ENCODE data around the gene HOXA7. TPM values are rescaled to one million over a fixed set of nuclear protein-coding genes. Genes with fewer than 3 reads are reported as not detected.

HOXA7 gene
- total RNA-seq (2014; rRNA removed; shearing (Covaris generic)): 0.09 and 2.9 TPM in 2 replicates

- H3K27ac ChIP-seq: no peak within 1 kb of the TSS; the same call in 1 of the 2 replicates
- peak in 1 of 2 experiments; percentile 76 for DNase-seq (ENCODE audit: low read depth in 1 of 2, low spot score in 2 of 2)
Measured at GRCh38 chr7:27156508-27156898, at the start of gene HOXA7. Gene HOXA7, minus strand, starts transcription at chr7:27156675. Its CDS starts 130 bp downstream, at chr7:27156545.

GRCh38 chr7:27205325-27206280 is 49.1 kb upstream of the HOXA7 start:
- no peaks in the 10 kb centered on the region for H3K36me3 ChIP-seq
- H3K27ac ChIP-seq: no peak overlapping the region
- H3K9me3 ChIP-seq (replicated peaks): no peaks in the 10 kb centered on the region
- H3K4me1 ChIP-seq (replicated peaks): peaks cover 21% of the 10 kb centered on the region
- DNase-seq (ENCODE audit: low read depth in 1 of 2, low spot score in 2 of 2): no peak
- H3K27me3 ChIP-seq (replicated peaks): 0 out of 2 replicates have a peak, but pooled peaks cover 3% of the 10 kb centered on the region
- peak overlapping the region; percentile 11; the same call in 1 of the 2 replicates for H3K4me3 ChIP-seq

More at GRCh38 chr7:27156508-27156898, at the start of gene HOXA7:
- no peaks in the 10 kb centered on the region; the same call in 1 of the 2 replicates for H3K27me3 ChIP-seq (replicated peaks)
- no peaks in the 10 kb centered on the region for H3K36me3 ChIP-seq
- H3K4me3 ChIP-seq: peak within 1 kb of the TSS; percentile 46
- H3K4me1 ChIP-seq (replicated peaks): peaks cover 30% of the 10 kb centered on the region
- H3K9me3 ChIP-seq (replicated peaks): no peaks in the 10 kb centered on the region

GRCh38 chr7:27204851-27205322 is 48.4 kb upstream of the HOXA7 start:
- no peaks in the 10 kb centered on the region for H3K9me3 ChIP-seq (replicated peaks)
- 0 out of 2 replicates have a peak, but pooled peaks cover 3% of the 10 kb centered on the region for H3K27me3 ChIP-seq (replicated peaks)
- H3K27ac ChIP-seq: no peak overlapping the region
- H3K4me1 ChIP-seq (replicated peaks): peaks cover 26% of the 10 kb centered on the region
- H3K36me3 ChIP-seq: no peaks in the 10 kb centered on the region
- peak overlapping the region; percentile 11; the same call in 1 of the 2 replicates for H3K4me3 ChIP-seq
- DNase-seq (ENCODE audit: low read depth in 1 of 2, low spot score in 2 of 2): peak in 1 of 2 experiments; percentile 44

- H3K27me3 ChIP-seq (replicated peaks): 0 out of 2 replicates have a peak, but pooled peaks cover 3% of the 10 kb centered on the region
- H3K27ac ChIP-seq: no peak overlapping the region
- 0 out of 2 replicates have a peak, but pooled peaks cover 2% of the 10 kb centered on the region for H3K36me3 ChIP-seq
- no peaks in the 10 kb centered on the region for H3K9me3 ChIP-seq (replicated peaks)
- peak in 1 of 2 experiments; percentile 12 for DNase-seq (ENCODE audit: low read depth in 1 of 2, low spot score in 2 of 2)
- no peak overlapping the region for H3K4me3 ChIP-seq
- peaks cover 30% of the 10 kb centered on the region for H3K4me1 ChIP-seq (replicated peaks)
Measured at GRCh38 chr7:27203964-27204594, 47.6 kb upstream of the HOXA7 start.

GRCh38 chr7:27203365-27203953 is 47.0 kb upstream of the HOXA7 start:
- no peak overlapping the region for H3K27ac ChIP-seq
- peak in 1 of 2 experiments; percentile 38 for DNase-seq (ENCODE audit: low read depth in 1 of 2, low spot score in 2 of 2)
- H3K27me3 ChIP-seq (replicated peaks): 0 out of 2 replicates have a peak, but pooled peaks cover 3% of the 10 kb centered on the region
- H3K36me3 ChIP-seq: 0 out of 2 replicates have a peak, but pooled peaks cover 4% of the 10 kb centered on the region
- H3K9me3 ChIP-seq (replicated peaks): no peaks in the 10 kb centered on the region
- no peak overlapping the region for H3K4me3 ChIP-seq
- H3K4me1 ChIP-seq (replicated peaks): peaks cover 32% of the 10 kb centered on the region

GRCh38 chr7:27202862-27203134 is 46.3 kb upstream of the HOXA7 start:
- Histone ChIP-seq H3K36me3 (0 out of 2 replicates have a peak, but pooled peaks cover 4% of the 10 kb centered on the region), H3K4me1 (replicated peaks) (peaks cover 32% of the 10 kb centered on the region), H3K27ac (no peak overlapping the region), H3K9me3 (replicated peaks) (no peaks in the 10 kb centered on the region), H3K4me3 (no peak overlapping the region), H3K27me3 (replicated peaks) (0 out of 2 replicates have a peak, but pooled peaks cover 3% of the 10 kb centered on the region)
- peak in 1 of 2 experiments; percentile 6 for DNase-seq (ENCODE audit: low read depth in 1 of 2, low spot score in 2 of 2)

GRCh38 chr7:27202018-27202861 is 45.8 kb upstream of the HOXA7 start:
- Histone ChIP-seq H3K9me3 (replicated peaks) (no peaks in the 10 kb centered on the region), H3K36me3 (0 out of 2 replicates have a peak, but pooled peaks cover 4% of the 10 kb centered on the region), H3K4me1 (replicated peaks) (peaks cover 32% of the 10 kb centered on the region), H3K27ac (no peak overlapping the region), H3K27me3 (replicated peaks) (0 out of 2 replicates have a peak, but pooled peaks cover 3% of the 10 kb centered on the region), H3K4me3 (no peak overlapping the region)
- peak in 1 of 2 experiments; percentile 19 for DNase-seq (ENCODE audit: low read depth in 1 of 2, low spot score in 2 of 2)

GRCh38 chr7:27201580-27202017 is 45.1 kb upstream of the HOXA7 start:
- Histone ChIP-seq H3K9me3 (replicated peaks) (no peaks in the 10 kb centered on the region), H3K36me3 (0 out of 2 replicates have a peak, but pooled peaks cover 4% of the 10 kb centered on the region), H3K4me1 (replicated peaks) (peaks cover 32% of the 10 kb centered on the region), H3K27me3 (replicated peaks) (0 out of 2 replicates have a peak, but pooled peaks cover 3% of the 10 kb centered on the region), H3K4me3 (peak overlapping the region; percentile 85), H3K27ac (no peak overlapping the region)
- DNase-seq (ENCODE audit: low read depth in 1 of 2, low spot score in 2 of 2): peak in 1 of 2 experiments; percentile 35

- Histone ChIP-seq H3K27me3 (replicated peaks) (0 out of 2 replicates have a peak, but pooled peaks cover 3% of the 10 kb centered on the region), H3K36me3 (0 out of 2 replicates have a peak, but pooled peaks cover 4% of the 10 kb centered on the region), H3K4me1 (replicated peaks) (peaks cover 35% of the 10 kb centered on the region), H3K27ac (no peak overlapping the region), H3K9me3 (replicated peaks) (no peaks in the 10 kb centered on the region), H3K4me3 (peak overlapping the region; percentile 85)
- DNase-seq (ENCODE audit: low read depth in 1 of 2, low spot score in 2 of 2): peak; percentile 20 to 30
Measured at GRCh38 chr7:27200761-27201579, 44.5 kb upstream of the HOXA7 start.

- DNase-seq (ENCODE audit: low read depth in 1 of 2, low spot score in 2 of 2): peak; percentile 73 to 80
- Histone ChIP-seq H3K27me3 (replicated peaks) (0 out of 2 replicates have a peak, but pooled peaks cover 3% of the 10 kb centered on the region), H3K36me3 (peaks cover 4% of the 10 kb centered on the region; the same call in 1 of the 2 replicates), H3K27ac (no peak within 1 kb of the TSS), H3K9me3 (replicated peaks) (no peaks in the 10 kb centered on the region), H3K4me3 (peak within 1 kb of the TSS; percentile 85), H3K4me1 (replicated peaks) (peaks cover 36% of the 10 kb centered on the region)
Measured at GRCh38 chr7:27199849-27200760, 43.6 kb upstream of the HOXA7 start, which contains the start of gene HOXA13. Gene HOXA13, minus strand, starts transcription at chr7:27200091. Its CDS starts 14 bp downstream, at chr7:27200077.

All from SJSA1 (cell line).